Right hindlimb (tissue), 1 donor: ENCODE data around the gene JADE1.

Experiments used
- DNase-seq: peaks from one replicate; pipeline ENCODE4 v3.0.0-alpha.2; 2018

JADE1 gene

DNA sequence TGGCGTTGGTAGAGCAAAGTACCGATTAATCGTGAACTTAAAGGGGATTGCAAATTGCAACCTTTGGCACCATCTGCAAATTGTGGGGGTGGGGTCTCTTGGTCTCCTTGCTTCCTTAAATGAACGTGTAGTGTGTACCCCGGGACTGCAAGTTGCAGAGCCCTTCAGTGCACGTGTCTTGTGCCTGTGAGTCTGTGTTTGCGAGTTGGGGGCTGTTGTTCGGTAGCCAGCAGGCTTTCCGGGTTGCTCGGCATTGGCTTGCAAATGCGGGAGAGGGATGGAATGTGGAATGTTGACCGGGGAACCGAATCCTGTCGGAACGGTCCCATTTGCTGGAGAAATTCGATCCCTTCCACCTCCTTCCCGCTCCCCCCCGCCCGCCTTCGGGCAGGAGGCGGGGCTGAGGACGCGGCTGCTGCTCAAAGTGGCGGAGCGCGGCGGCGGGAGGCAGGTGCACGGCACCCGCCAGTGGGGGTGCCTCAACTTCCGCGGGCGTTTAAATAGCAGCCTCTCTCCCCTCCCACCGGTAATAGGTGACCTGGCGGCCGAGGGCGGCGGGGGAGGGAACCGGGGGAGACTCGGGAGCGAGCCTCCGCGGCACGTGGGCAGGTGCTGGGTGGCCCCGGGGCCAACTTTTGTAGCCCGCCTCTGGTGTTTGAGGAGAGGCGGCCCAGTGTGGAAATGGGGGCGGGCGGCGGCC lies 1.5 kb downstream of the JADE1 start:
- DNase-seq: peak; percentile 90

DNA sequence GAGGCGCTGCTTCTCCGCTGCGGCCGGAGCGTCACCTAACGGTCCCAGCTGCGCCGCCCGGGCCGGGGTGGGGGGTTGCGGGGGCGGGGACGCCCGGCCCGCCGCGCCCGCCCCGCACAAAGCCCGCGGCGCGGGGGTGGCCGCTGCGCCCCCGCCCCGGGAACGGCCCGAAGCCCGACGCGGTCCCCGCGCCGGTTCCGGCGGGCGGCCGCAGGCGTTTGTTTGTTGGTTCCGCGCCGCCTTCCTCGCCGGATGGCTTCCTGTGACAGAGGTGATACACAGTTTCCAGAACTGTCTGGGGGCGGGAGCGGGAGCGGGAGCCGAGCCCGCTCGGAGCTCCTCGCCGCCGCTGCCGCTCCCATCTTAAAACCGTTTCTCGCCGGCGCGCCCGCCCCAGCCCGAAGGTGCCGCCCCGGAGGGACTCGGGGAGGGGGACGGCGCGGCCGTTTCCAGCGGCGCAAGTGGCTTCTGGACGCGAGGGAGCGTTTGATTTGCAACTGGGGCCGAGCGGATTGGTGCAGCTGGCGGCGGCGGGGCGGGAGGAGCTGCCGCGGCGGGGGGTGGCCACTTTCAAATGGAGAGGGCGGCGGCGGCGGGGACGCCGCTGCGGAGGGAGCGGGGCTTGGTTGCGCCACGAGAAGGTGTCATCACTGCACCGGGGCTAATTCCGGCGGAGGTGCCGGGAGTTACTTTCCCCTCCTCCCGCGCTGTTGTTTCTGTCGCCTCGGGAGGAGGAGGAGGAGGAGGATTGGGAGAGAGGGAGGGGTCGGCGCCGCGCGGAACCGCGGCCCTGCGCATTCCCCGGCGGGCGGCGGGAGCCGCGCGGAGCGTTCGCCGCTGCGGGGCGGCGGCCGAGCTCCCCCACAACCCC lies 2.3 kb downstream of the JADE1 start:
- DNase-seq: peak; percentile 91

DNA sequence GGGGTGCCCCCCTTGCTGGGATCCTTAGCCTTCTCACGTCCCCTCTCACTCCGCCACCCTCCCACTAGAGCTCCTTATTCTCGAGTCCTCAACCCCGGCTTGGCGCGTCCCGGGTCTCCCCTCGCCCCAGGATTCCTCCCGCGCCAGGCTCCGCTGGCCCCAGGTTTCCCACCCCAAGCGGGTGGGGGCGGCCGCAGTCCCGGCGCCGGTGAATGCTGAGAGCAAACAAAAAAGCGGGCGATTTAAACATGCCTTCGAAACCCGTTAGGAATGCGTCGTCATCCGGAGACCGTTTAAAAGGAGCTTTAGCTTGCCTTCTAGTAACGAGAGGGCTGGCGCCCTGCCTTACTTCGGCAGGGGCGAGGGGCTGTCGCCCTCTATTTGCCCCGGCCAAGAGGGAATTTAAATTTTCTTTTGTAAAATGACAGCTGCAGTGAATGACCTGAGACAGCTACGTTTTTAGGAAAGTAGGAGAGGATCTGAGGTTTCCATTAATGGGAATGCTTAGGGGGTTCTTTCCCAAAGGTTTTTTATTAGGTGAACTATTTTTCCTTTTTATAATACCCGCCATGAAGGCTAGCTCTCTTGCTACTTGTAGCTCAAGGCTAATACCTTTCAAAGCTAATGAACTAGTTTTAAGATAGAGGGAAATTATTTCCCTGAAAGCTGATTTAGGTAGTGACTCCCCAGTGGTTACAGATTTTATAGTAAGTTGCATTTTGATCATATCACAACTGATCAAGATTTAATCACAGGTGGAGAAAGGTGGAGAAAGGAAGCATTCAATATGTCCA lies 3.1 kb downstream of the JADE1 start:
- peak; percentile 81 for DNase-seq

DNA sequence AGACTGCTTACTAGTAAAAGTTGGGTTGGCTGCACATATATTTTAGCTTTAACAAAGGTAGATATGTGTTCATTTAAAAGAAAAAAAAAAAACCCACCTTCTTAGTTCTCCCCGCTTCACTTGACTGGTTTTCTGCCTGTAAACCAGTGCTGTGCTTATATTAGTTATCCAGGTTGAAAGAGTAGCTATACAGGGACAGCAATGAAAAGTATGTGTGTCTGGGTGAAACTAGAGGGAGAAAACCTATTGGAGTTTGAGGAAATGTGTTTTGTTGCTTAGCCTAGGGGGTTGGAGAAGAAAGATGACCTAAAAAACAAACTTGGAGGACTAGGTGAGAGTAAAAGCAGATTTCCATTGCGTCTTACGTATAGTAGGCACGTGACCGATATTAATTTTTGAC lies 4.5 kb downstream of the JADE1 start:
- DNase-seq: no peak

DNA sequence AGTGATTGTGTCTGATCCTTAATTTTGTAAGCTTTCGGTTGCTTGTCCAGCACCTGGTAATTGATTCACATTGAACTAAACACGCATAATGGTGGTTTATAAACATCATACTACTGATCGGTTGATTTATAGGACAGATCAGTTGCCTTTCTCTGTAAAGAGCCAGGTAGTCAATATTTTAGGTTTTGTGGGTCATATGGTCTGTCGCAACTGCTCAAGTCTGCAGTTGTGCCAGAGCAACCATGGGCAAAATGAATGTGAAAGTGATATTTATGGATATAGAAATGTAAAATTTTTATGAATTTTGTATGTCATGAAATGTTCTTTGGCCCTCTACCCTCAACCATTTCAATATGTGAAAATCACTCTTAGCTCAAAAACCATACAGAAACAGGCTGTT lies 8.9 kb downstream of the JADE1 start:
- no peak for DNase-seq

DNA sequence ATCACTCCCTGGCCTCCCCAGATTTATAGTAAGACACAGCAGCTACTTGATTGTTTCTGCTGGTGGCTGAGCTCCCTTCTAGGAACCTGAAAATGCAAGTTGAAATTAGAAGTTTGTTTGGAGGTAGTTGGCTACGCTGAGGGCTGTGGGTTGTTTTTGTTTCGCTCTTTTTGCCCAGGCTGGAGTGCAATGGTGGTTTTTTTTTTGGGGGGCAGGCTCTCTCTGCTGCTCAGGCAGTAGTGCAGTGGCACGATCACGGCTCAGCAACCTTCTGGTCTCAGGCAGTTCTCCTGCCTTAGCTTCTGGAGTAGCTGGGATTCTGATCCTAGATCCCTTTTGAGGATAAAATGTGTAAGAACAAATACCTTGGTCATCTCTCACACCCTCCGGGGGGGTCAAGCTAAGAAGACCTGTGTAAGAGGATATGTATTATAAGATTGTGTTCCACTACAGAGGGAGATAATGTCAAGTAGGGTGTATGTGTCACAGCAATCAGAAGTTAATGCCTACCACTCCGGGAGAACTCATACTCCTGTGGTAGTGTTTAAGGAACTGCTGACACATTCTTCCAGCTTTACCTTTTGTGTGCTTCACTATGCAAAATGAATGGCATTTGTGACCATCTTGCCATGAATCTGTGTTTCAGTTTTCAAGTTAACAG lies 9.7 kb downstream of the JADE1 start:
- DNase-seq: no peak

DNA sequence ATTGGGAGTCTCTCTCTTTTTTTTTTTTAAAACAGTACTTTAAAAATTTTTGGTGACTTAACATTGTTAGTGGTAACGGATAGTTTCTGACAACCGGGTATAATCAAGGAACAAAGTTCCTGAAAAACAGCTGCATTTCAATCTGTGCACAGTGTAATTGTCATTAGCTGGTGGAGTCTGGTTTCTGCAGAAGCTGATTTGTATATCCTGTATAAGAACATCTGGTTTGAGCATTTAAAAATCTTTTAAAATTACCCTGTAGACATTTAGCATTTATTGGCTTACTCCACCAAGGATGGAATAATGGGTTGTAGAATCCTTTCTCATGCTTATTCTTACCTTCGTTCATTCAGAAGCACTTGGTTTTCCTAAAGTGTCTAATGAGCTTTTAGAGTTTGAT lies 11.2 kb downstream of the JADE1 start:
- no peak for DNase-seq

DNA sequence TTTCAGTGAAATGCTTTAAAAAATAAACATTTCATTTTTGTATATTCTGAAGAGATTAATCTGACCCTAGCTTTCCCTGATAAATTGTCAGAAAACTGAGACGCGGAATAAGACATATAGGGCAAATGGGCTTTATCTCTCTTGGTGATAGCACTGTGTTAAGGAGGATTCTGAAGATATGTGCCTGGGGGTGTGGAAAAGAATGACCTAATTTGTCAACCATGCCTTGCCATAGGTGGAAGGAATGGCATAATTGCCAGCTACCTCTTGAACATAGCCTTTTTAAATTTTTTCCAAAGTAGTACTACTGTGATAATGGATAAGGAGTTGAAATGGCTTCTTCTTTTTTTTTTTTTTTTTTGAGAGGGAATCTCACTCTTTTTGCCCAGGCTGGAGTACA lies 11.7 kb downstream of the JADE1 start:
- DNase-seq: no peak

DNA sequence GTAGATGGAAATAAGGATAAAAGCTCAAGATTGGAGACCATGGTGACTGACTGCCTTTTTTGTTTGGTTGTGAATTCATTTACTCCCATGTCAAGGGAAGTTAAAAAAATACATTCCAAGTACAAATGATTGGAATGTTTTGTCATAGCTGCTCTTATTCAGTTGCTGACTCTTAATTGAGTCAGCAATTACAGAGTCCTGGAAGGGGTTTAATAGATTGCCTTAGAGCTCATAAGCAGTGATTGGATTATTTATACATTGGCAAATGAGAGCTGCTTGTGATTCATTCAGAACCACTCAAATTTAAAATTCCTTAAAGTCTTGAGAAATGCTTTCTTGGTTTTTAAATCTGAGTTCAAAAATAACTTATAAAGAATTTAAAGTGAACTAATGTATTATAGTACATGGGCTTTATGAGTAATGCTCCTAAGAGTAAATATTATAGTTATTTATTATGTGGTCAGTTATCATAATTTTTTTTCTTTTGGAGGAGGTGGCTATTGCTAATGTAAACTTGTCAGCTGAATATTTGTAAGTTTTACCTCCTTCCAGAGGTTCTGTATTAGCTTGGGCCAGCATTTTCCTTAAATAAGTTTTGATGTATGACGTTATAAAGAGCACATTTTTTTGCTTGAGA lies 13.6 kb downstream of the JADE1 start:
- no peak for DNase-seq

DNA sequence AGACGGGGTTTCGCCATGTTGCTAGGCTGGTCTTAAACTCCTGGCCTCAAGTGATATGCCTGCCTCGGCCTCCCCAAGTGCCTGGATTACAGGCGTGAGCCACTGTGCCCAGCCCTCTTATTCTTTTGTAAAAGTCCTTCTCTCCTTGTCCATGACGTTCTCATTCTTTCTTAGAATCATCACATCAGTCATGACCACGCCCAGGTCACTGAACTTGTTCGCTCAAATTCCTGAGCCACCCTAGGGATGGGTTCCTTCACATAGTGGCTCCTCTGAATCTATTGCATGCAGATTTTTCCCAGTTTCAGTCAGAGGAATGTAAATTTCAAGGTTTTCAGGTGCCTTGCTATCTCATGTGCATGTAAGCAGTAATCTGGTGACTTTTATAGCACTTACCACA lies 15.7 kb downstream of the JADE1 start:
- no peak for DNase-seq

DNA sequence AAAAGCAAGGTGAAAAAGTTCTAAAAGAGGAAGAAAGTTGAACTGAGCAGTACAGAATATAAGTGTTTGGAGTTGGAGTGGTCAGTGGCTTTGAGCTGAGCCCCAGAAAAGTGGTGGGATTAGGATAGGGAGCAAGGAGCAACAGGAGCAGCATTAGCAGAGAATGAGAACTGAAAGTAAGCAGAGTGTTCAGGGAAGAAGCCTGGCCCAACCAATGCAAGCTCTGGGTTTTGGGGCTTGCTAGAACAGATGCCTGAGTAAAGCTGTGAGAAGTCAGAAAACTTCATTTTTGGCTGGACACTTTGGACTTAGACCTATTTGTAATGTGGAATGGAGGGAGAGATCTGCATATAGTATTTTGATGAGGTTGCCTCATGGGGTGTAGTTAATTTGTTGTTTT lies 17.8 kb downstream of the JADE1 start:
- DNase-seq: no peak

DNA sequence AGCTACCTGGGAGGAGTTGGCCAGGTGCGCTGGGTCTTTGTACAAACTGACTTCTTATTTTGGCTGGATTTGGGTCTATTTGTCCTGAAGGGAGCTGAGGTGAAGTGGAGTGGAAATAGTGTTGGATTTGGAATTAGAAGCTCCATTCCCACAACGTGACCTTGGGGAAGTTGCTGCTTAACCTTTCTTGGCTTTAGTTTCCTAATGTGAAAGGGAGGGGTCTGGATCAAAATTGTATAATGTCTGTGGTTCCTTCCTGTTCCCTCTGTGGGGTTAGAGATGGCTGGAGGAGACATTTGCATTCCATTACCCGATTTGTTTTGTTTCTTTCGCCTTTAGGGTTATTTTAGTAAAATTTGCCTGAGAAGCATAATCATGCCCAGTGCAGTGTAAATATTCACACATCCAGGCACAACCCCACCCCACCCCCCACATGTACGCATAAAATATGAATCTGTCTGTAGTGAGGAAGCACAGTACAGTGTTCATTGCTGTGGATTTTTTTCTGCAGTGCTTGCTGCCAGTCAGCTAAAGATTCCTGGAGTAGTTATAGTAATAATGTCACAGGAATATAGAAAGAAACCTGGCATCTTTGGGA lies 21.5 kb downstream of the JADE1 start:
- no peak for DNase-seq

DNA sequence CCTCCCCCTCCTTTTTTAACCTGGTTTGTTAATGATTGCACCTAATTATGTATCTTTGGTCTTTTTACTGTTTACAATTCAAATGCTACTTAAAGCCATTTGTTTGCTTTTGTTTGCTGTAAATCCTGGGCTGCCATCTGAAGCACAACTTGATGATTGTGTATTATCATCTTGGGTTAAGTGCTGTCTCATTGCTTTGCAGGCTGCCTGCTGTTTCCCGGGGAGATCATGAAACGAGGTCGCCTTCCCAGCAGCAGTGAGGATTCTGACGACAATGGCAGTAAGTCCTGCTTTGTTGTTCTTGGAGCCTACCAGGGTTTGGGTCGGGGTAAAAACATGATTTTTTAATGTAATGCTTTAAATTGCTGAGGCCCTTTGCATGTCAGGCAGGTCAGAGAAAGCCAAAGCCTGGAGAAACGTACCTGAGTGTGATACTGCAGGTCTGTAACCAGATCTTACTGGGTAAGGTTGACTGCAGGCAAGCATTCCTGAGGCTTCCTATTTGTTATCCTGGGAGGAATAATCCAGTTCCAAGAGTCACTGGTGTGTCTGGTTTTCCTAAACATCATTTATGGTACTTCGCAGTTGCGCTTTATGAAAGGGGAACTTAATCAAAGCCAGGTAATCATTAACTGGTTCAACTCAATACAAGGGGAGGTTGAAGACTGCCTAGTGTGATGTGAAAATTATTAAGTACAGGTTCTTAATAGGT lies 22.2 kb downstream of the JADE1 start:
- no peak for DNase-seq

DNA sequence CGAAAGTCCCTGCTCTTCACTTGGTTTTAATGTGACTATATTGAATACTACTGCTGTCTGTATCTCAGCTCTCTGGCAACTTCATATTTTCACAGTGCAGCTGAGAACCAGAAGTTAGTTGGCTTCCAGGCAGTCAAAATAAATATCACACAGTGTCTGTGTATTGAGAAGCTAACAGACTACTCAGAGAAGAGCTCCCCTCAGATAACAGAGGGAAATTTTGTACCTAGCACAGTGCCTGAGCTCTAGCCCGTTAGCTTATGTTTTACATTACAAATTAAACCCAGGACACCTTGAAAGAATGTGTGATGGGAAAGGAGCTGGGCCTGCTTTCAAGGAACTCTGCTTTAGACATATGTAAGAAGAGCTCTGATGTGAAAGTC lies 22.7 kb downstream of the JADE1 start:
- DNase-seq: no peak

DNA sequence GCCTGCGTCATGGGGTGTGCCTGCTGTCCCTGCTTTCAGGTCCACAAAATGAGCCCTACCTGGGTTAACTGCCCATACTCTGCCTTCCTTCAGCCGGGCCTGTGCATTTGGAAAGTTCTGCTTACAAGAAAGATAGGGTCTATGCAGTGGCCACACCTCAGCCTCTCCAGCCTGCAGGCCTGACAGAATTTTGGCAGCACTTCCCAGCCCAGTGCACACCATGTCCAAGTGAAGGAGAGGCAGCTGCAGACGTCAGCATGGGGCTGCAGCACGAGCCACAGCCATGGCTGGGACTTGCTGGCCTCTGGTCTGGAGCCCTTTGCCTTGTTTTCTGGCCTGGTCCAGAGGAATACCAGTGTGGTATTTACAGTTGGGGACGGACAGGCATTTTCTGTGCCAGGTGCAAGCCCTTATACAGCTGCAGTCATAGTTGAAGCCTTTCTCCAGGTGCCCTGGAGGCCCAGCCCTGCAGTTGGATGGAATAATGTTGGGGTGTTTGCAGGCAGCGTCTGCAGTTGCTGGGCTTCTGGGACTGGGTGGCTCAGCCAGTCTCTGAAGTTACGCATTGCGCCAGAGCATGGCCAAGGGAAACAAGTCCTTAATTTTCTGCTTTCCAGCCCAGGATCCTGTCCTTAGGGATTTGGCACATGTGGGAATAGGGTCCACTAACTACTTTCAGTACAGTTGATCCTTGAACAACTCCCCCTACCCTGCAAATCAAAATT lies 26.2 kb downstream of the JADE1 start:
- peak; percentile 50 for DNase-seq

DNA sequence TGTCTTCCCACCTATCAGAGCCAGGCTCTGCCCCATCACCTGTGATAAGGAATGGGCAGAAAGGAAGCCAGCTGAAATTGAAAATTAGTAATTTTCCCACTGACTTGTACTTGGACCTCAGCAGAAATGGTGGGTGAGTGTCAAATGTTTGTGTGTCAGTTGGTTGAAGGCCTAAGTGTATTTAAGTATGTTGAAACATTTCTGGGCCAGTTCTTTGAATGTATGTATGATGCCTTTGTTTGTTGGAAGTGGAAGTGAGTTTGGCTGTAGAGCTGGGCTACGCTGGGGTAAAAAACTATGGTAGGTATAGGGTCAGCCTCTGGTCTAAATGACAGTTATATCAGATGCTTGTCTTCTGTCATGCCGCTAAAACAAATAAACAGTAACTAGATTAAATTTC lies 27.7 kb downstream of the JADE1 start:
- DNase-seq: no peak

DNA sequence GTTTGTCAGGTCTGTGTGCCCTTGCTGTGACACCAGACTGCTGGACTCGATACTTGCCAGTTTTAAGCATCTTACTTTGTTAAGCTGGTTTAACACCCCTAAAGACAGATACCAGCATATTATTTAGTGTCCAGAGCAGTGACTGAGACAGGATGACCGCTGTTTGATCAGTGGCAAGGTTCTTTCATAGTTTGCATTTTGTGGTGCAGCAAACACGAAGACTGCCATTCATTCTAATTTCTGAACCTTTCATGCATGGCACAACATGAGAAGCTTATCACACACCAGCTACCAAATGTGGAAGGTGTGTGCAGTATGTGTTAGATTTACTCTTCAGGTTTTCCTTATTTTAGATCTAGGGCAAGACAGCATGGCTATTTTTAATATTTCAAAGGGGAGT lies 28.2 kb downstream of the JADE1 start:
- no peak for DNase-seq

DNA sequence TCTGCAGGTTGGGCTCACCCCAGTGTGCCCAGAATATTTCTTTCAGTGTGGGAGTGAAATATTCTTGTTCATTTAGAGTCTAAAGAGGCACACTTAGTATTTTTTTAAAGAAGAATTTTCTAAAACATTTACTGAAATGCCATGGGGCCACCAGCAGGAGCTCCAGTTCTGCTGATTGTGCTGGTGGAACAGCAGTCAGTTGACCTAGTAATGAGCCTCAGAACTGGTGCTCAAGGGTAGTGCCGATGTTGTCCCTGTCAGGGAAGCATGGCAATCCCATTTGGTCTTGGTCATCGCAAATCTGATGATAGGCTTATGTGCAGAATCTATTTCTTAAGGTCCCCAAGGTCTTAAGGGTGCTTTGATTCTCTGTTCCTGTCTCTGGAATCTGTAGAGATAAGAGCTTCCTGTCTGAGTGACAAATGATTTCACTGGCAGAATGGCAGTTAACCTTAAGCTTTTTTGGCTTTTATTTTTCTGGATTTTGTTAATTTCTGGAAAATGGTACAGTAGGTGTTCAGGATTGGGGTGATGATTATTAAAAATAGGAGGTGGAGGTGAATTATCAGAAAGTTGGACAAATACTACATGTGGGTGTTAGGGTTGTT lies 31.3 kb downstream of the JADE1 start:
- DNase-seq: no peak

DNA sequence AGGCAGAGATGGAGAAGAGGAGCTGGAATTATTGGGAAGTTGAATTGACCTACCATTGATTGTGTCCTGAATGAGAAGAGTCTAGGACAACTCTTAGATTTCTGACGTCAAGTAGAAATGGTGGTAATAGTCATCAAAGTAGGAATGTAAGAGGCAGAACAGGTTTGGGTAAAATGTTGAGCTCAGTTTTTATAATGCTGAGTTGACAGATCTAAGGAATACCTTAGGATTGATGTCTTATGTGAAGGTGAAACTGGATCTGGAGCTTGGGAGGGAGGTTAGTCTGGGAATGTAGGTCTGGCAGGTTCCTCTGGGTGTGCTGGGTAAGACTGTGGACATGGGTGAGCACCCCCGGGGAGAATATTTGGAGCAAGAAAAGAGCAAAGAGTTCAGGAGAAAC lies 31.9 kb downstream of the JADE1 start:
- no peak for DNase-seq

DNA sequence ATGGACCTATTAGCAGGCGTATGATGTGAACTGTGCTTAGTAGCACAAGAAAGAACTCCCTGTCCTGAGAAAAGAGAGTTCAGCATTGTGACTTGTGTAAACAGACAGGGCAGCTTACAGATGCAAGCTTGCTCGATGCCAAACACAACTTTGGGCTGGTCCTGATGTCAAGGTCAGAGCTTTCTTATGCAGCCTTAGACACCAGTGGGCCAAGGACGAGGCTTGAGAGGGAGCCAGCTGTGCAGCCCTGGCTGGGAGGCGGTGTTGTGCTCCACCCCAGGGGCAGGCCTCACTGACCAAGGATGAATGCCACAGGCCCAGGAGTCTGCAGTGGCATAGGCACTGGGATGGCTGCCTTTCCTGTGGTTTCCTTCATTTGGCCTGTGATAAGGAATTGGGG lies 35.4 kb downstream of the JADE1 start:
- no peak for DNase-seq
